Measurements from ENCODE around the gene CBX5. TPM values are rescaled to one million over a fixed set of nuclear protein-coding genes. Genes with fewer than 3 reads are reported as not detected.
"Not testable (repeated sequence)": the region's sequence is repeated elsewhere in the genome, so short reads cannot be mapped to it uniquely, and the experiment has no call there.

Gene CBX5
- polyA plus RNA-seq, 2 donors: 4.9 to 5.6 TPM

DNA sequence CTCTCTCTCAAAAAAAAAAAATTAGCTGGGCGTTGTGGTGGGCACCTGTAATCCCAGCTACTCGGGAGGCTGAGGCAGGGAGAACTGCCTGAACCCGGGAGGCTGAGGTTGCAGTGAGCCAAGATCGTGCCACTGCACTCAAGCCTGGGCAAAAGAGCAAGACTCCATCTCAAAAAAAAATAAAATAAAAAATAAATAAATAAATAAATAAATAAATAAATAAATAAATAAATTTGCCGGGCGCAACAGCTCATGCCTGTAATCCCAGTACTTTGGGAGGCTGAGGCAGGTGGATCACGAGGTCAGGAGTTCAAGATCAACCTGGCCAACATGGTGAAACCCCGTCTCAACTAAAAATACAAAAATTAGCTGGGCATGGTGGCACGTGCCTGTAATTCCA lies 94.6 kb downstream of the CBX5 start:
- 92 to 94% methylated on average over 9 of the region's 9 CpGs for WGBS, 2 donors
- not testable (repeated sequence) for H3K4me3 ChIP-seq (ENCODE audit: low read depth in 1 of 2, low read length in 2 of 2); H3K9me3 ChIP-seq (ENCODE audit: control insufficient read depth in 2 of 2, insufficient read depth in 1 of 2, low read depth in 1 of 2, low read length in 1 of 2); H3K27ac ChIP-seq (ENCODE audit: low read depth in 2 of 2, low read length in 1 of 2); H3K27me3 ChIP-seq (ENCODE audit: control insufficient read depth in 1 of 2, insufficient read depth in 2 of 2, low read length in 2 of 2); H3K4me1 ChIP-seq (ENCODE audit: control insufficient read depth in 2 of 2, insufficient read depth in 2 of 2, low read length in 1 of 2)
- H3K36me3 ChIP-seq (ENCODE audit: control insufficient read depth in 2 of 2, insufficient read depth in 2 of 2, low read length in 1 of 2): peaks cover 10 to 15% of the 10 kb centered on the region in 2 donors

DNA sequence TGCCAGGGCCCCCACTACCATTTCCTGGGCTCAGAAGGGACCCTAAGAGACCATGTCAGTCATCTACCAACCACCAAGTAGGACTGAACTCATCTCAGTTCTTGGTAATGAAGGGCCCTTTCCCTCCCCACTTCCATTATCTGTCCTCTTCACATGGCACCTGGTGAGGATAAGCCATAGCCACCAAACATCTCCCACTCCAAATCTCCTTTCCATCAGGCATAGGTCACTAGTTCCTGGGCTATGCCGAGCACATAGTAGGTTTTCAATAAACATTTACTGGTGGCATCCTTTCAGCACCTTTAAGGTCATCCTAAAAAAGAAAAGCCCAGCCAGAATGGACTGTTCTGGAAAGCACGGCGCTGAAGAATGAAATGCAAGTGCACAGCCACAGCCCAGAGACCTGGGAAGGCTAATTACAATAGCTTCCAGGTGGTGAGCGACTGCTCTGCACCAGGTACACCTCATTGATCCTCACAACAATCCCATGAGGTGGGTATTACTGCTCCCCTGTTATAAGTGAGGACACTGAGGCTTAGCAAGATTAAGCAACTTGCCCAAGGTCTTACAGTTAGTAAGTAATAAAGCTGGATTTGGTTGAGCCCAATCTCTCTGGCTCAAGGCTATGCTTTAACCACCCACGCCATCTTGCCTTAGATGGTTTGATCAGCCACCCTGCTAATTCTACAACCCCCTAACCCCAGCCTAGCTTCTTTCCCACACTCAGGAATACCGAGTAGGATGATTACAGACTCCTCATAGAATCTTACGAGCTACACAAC lies 95.7 kb downstream of the CBX5 start:
- H3K4me1 ChIP-seq (ENCODE audit: control insufficient read depth in 2 of 2, insufficient read depth in 2 of 2, low read length in 1 of 2): no peaks in the 10 kb centered on the region
- 92 to 96% methylated on average over 7 of the region's 7 CpGs for WGBS, 2 donors
- no peak overlapping the region for H3K4me3 ChIP-seq (ENCODE audit: low read depth in 1 of 2, low read length in 2 of 2)
- no peak overlapping the region for H3K27ac ChIP-seq (ENCODE audit: low read depth in 2 of 2, low read length in 1 of 2)
- peaks cover 10 to 15% of the 10 kb centered on the region in 2 donors for H3K36me3 ChIP-seq (ENCODE audit: control insufficient read depth in 2 of 2, insufficient read depth in 2 of 2, low read length in 1 of 2)
- H3K9me3 ChIP-seq (ENCODE audit: control insufficient read depth in 2 of 2, insufficient read depth in 1 of 2, low read depth in 1 of 2, low read length in 1 of 2): no peaks in the 10 kb centered on the region
- no peaks in the 10 kb centered on the region for H3K27me3 ChIP-seq (ENCODE audit: control insufficient read depth in 1 of 2, insufficient read depth in 2 of 2, low read length in 2 of 2)

DNA sequence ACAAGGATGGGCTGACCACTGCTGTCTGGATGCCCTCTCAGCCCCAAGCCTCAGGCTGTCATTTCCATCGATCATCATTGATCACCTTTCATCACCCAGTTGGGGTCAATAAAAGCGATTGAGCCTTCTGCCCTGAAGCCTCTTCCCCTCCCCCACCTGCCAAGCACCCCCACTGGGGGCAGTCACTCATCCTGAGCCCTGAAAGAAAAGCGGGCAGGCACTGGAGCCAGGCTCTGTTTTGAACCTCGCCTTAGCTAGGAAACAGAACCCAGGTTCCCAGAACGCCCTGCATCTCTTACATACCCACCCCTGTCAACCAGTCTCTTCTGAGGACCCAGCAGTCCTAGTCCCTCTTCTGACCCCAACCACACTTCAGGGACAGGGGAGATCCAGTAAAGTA lies 96.9 kb downstream of the CBX5 start:
- 85 to 87% methylated on average over 5 of the region's 5 CpGs for WGBS, 2 donors
- Histone ChIP-seq H3K27ac (ENCODE audit: low read depth in 2 of 2, low read length in 1 of 2) (no peak overlapping the region), H3K27me3 (ENCODE audit: control insufficient read depth in 1 of 2, insufficient read depth in 2 of 2, low read length in 2 of 2) (no peaks in the 10 kb centered on the region), H3K4me1 (ENCODE audit: control insufficient read depth in 2 of 2, insufficient read depth in 2 of 2, low read length in 1 of 2) (no peaks in the 10 kb centered on the region), H3K36me3 (ENCODE audit: control insufficient read depth in 2 of 2, insufficient read depth in 2 of 2, low read length in 1 of 2) (peaks cover 10 to 15% of the 10 kb centered on the region in 2 donors), H3K9me3 (ENCODE audit: control insufficient read depth in 2 of 2, insufficient read depth in 1 of 2, low read depth in 1 of 2, low read length in 1 of 2) (no peaks in the 10 kb centered on the region), H3K4me3 (ENCODE audit: low read depth in 1 of 2, low read length in 2 of 2) (no peak overlapping the region)

DNA sequence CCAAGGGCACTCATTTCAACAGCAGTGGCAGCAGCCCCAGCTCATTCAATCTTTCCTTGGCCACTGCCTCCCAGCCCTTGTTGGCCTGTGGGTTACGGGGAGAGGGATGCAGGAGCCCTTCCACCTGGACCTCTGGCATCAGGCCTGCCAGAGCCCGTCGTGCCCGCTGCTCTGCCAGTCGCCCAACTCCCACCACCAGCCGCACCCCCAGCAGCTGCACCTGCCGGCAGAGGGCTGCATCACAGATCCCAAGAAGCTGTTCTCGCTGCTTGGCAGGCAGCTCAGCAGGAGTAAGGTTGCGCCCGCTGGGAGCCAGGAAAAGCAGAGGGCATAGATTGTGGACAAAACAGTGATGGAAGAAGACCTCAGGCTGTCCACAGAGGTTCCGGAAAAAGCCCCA lies 97.8 kb downstream of the CBX5 start:
- 92 to 95% methylated on average over 11 of the region's 11 CpGs for WGBS, 2 donors
- Histone ChIP-seq H3K4me1 (ENCODE audit: control insufficient read depth in 2 of 2, insufficient read depth in 2 of 2, low read length in 1 of 2) (no peaks in the 10 kb centered on the region), H3K4me3 (ENCODE audit: low read depth in 1 of 2, low read length in 2 of 2) (no peak overlapping the region), H3K36me3 (ENCODE audit: control insufficient read depth in 2 of 2, insufficient read depth in 2 of 2, low read length in 1 of 2) (peaks cover 10 to 15% of the 10 kb centered on the region in 2 donors), H3K9me3 (ENCODE audit: control insufficient read depth in 2 of 2, insufficient read depth in 1 of 2, low read depth in 1 of 2, low read length in 1 of 2) (no peaks in the 10 kb centered on the region), H3K27ac (ENCODE audit: low read depth in 2 of 2, low read length in 1 of 2) (no peak overlapping the region), H3K27me3 (ENCODE audit: control insufficient read depth in 1 of 2, insufficient read depth in 2 of 2, low read length in 2 of 2) (no peaks in the 10 kb centered on the region)

Other genes with a start within 250 kb of the CBX5 start
- gene HOXC5, start 247.1 kb downstream of the CBX5 start, polyA plus RNA-seq: under 1 TPM; 0.41 to 0.96 TPM
- gene HOXC4, start 226.3 kb downstream of the CBX5 start, polyA plus RNA-seq: 1 to 10 TPM; 3.3 to 3.7 TPM
- 10 to 100 TPM; 38.2 to 40.9 TPM for gene SMUG1, start 91.1 kb downstream of the CBX5 start, polyA plus RNA-seq
- 100 to 1,000 TPM; 756 to 880 TPM for gene HNRNPA1, start 604 bp upstream of the CBX5 start, polyA plus RNA-seq
- under 1 TPM; 0.08 to 0.09 TPM for gene NFE2, start 20.9 kb upstream of the CBX5 start, polyA plus RNA-seq
- gene COPZ1, start 45.0 kb upstream of the CBX5 start, polyA plus RNA-seq: 10 to 100 TPM; 48.8 to 85.0 TPM
- gene GPR84, start 84.4 kb upstream of the CBX5 start, polyA plus RNA-seq: under 1 TPM; 0.29 TPM
- 10 to 100 TPM; 44.6 to 49.9 TPM for gene ZNF385A, start 104.6 kb upstream of the CBX5 start, polyA plus RNA-seq
- 10 to 100 TPM; 20.0 to 42.8 TPM for gene ITGA5, start 139.1 kb upstream of the CBX5 start, polyA plus RNA-seq
- gene GTSF1, start 193.5 kb upstream of the CBX5 start, polyA plus RNA-seq: under 1 TPM in 1 of 2 donors, not detected in 1; 0.16 TPM
- gene NCKAP1L, start 217.6 kb upstream of the CBX5 start, polyA plus RNA-seq: 1 to 10 TPM; 1.9 to 4.1 TPM